Left lobe of liver (tissue), 2 donors: ENCODE results near the gene ASXL2. TPM values are rescaled to one million over a fixed set of nuclear protein-coding genes. Genes with fewer than 3 reads are reported as not detected.
"Not testable (repeated sequence)": the region's sequence is repeated elsewhere in the genome, so short reads cannot be mapped to it uniquely, and the experiment has no call there.

Experiments
- ATAC-seq: fragments of 200-7000 bp; cut with Tn5 transposase; one replicate; pipeline ENCODE4 v1.9.1; 2020; ENCODE audit warnings: mild to moderate bottlenecking, moderate library complexity
- DNase-seq: peaks from one replicate; pipeline ENCODE4 v3.0.0-alpha.2; 2020; ENCODE audit warnings: low spot score
- total RNA-seq: library from RNA; stranded (reverse); gene quantifications from one replicate; pipeline ENCODE4 v1.2.1, GENCODE V29; 2021
- donor health status: DM: no; HTN: no; CAD: no; lungs with moderate emphysema.
- donor health status: DM: no; HTN: yes; CAD: no.

ASXL2 gene
- total RNA-seq, 1 donor from 2014 or later = 11.0 TPM

GRCh38 chr2:25838152-25838756, 40.0 kb downstream of the ASXL2 start:
- ATAC-seq (peak; percentile 83), DNase-seq (no peak)

- DNase-seq (no peak), ATAC-seq (no peak)
These were observed 42.4 kb downstream of the ASXL2 start for GRCh38 chr2:25835906-25836305.

GRCh38 chr2:25833566-25833965, 44.7 kb downstream of the ASXL2 start:
- ATAC-seq = no peak
- DNase-seq = no peak

- DNase-seq = no peak
- no peak for ATAC-seq
These were observed 45.4 kb downstream of the ASXL2 start for GRCh38 chr2:25832897-25833296.

- ATAC-seq (no peak), DNase-seq (no peak)
These were observed 46.4 kb downstream of the ASXL2 start for GRCh38 chr2:25831746-25832449.

- ATAC-seq = peak; percentile 66
These were observed 48.5 kb downstream of the ASXL2 start for GRCh38 chr2:25829828-25830227.

GRCh38 chr2:25829377-25829704, 48.9 kb downstream of the ASXL2 start:
- DNase-seq (no peak), ATAC-seq (peak; percentile 78)

More at GRCh38 chr2:25829828-25830227, 48.5 kb downstream of the ASXL2 start:
- no peak for DNase-seq

GRCh38 chr2:25828532-25829376, 49.5 kb downstream of the ASXL2 start:
- DNase-seq = not testable (repeated sequence)
- peak; percentile 56 for ATAC-seq

GRCh38 chr2:25825238-25825637, 53.0 kb downstream of the ASXL2 start:
- no peak for DNase-seq
- ATAC-seq = no peak

GRCh38 chr2:25824718-25825117, 53.6 kb downstream of the ASXL2 start:
- no peak for ATAC-seq
- DNase-seq = no peak

GRCh38 chr2:25824216-25824615, 54.1 kb downstream of the ASXL2 start:
- ATAC-seq (no peak), DNase-seq (no peak)

- DNase-seq (peak; percentile 80), ATAC-seq (peak; percentile 80)
These were observed 55.8 kb downstream of the ASXL2 start for GRCh38 chr2:25822190-25823117.

GRCh38 chr2:25821225-25822056, 56.8 kb downstream of the ASXL2 start:
- ATAC-seq (no peak), DNase-seq (no peak)

- ATAC-seq (peak; percentile 48), DNase-seq (peak; percentile 64)
These were observed 58.7 kb downstream of the ASXL2 start for GRCh38 chr2:25819597-25820039.

GRCh38 chr2:25817630-25818029, 60.7 kb downstream of the ASXL2 start:
- ATAC-seq (no peak), DNase-seq (no peak)

GRCh38 chr2:25817006-25817405, 61.3 kb downstream of the ASXL2 start:
- no peak for DNase-seq
- no peak for ATAC-seq

- ATAC-seq (no peak), DNase-seq (no peak)
These were observed 62.0 kb downstream of the ASXL2 start for GRCh38 chr2:25816249-25816648.

- ATAC-seq (no peak), DNase-seq (no peak)
These were observed 63.6 kb downstream of the ASXL2 start for GRCh38 chr2:25814681-25815080.

GRCh38 chr2:25810428-25810827, 67.9 kb downstream of the ASXL2 start:
- peak; percentile 15 for ATAC-seq

GRCh38 chr2:25809646-25810045, 68.6 kb downstream of the ASXL2 start:
- peak; percentile 91 for ATAC-seq
- DNase-seq = peak; percentile 78

More at GRCh38 chr2:25810428-25810827, 67.9 kb downstream of the ASXL2 start:
- DNase-seq = no peak
